ENCODE measurements around the gene MTA1.

DNA sequence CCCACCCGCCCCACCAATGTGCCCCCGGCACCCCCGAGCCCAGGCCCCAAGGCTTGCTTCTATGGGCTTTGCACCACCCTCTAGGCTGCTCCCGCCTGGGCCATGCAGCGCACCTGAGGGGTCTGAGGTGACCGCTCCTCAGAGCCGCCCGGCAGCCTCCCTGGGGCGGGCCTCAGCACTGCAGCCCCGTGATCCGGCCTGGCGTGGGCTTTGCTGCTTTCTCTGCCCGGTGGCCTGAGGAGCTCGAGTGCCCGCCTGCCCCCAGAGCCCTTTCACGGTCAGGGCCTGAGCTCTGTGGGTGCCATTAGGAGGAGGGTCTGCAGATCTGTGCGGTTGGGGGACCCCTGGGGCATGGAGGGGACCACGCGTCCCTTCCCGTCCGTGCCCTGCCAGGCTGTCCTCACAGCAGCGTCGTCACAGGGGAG lies 6.2 kb downstream of the MTA1 start:
- no peak for TF ChIP-seq CTCF (IDR thresholded peaks at IDR 0.05)
- TF ChIP-seq POLR2A (IDR thresholded peaks at IDR 0.05) = no peak
